H9 (cell line): Measurements from ENCODE around the gene TMEM134. TPM values are rescaled to one million over a fixed set of nuclear protein-coding genes. Genes with fewer than 3 reads are reported as not detected.

Experiments used
- DNase-seq: peaks from one replicate; pipeline ENCODE4 v3.0.0-alpha.2; 2017
- H2AFZ ChIP-seq: one replicate; pipeline ENCODE4 v1.6.1; 2013; ENCODE audit warnings: mild to moderate bottlenecking, low read length, control low read depth, moderate library complexity
- H2AK5ac ChIP-seq: 2 replicates; pipeline ENCODE4 v1.6.1; 2013; ENCODE audit warnings: low read length, control low read depth, mixed read lengths; ENCODE audit not compliant: insufficient read length
- H2BK120ac ChIP-seq: one replicate; pipeline ENCODE4 v1.6.1; 2013; ENCODE audit warnings: low read depth, mild to moderate bottlenecking, low read length, control low read depth, inconsistent platforms; ENCODE audit not compliant: poor library complexity, severe bottlenecking
- H2BK12ac ChIP-seq: 2 replicates; pipeline ENCODE4 v1.6.1; 2013; ENCODE audit warnings: low read length, control low read depth, mixed read lengths, low read depth; ENCODE audit not compliant: insufficient read length
- H2BK15ac ChIP-seq: 2 replicates; pipeline ENCODE4 v1.6.1; 2013; ENCODE audit warnings: low read depth, low read length, control low read depth
- H2BK20ac ChIP-seq: one replicate; pipeline ENCODE4 v1.6.1; 2013; ENCODE audit warnings: low read depth, mild to moderate bottlenecking, low read length, control low read depth, inconsistent platforms; ENCODE audit not compliant: poor library complexity, severe bottlenecking
- H2BK5ac ChIP-seq: 2 replicates; pipeline ENCODE4 v1.6.1; 2013; ENCODE audit warnings: low read length, control low read depth, mixed read lengths; ENCODE audit not compliant: insufficient read length
- H3K14ac ChIP-seq: 2 replicates; pipeline ENCODE4 v1.6.1; 2013; ENCODE audit warnings: low read length, control low read depth; ENCODE audit not compliant: insufficient read depth
- H3K18ac ChIP-seq: 2 replicates; pipeline ENCODE4 v1.6.1; 2013; ENCODE audit warnings: low read depth, mild to moderate bottlenecking, mixed read lengths, low read length, control low read depth; ENCODE audit not compliant: insufficient read length
- H3K23ac ChIP-seq: 2 replicates; pipeline ENCODE4 v1.6.1; 2013; ENCODE audit warnings: low read length, control low read depth, mixed read lengths, low read depth; ENCODE audit not compliant: insufficient read length
- H3K23me2 ChIP-seq: 2 replicates; pipeline ENCODE4 v1.6.1; 2013; ENCODE audit warnings: low read depth, mild to moderate bottlenecking, mixed read lengths, low read length, control low read depth; ENCODE audit not compliant: insufficient read length, poor library complexity, severe bottlenecking
- H3K27ac ChIP-seq: 2 replicates; pipeline ENCODE4 v1.5.1; 2013; ENCODE audit warnings: low read length, control low read depth, mixed read lengths, low read depth; ENCODE audit not compliant: insufficient read length
- H3K27me3 ChIP-seq: 2 replicates; pipeline ENCODE4 v1.6.1; 2013; ENCODE audit warnings: low read length, control low read depth, inconsistent platforms; ENCODE audit not compliant: insufficient read depth
- H3K4ac ChIP-seq: 2 replicates; pipeline ENCODE4 v1.6.1; 2013; ENCODE audit warnings: low read depth, mild to moderate bottlenecking, control low read depth, inconsistent platforms, low read length, moderate library complexity
- H3K4me1 ChIP-seq: 2 replicates; pipeline ENCODE4 v1.6.1; 2013; ENCODE audit warnings: low read length, control low read depth, inconsistent platforms; ENCODE audit not compliant: insufficient read depth
- H3K4me2 ChIP-seq: 2 replicates; pipeline ENCODE4 v1.6.1; 2013; ENCODE audit warnings: low read length, control low read depth, mixed read lengths; ENCODE audit not compliant: insufficient read length, insufficient read depth
- H3K56ac ChIP-seq: 2 replicates; pipeline ENCODE4 v1.6.1; 2013; ENCODE audit warnings: low read depth, mild to moderate bottlenecking, mixed read lengths, low read length, control low read depth; ENCODE audit not compliant: insufficient read length
- H3K79me1 ChIP-seq: 2 replicates; pipeline ENCODE4 v1.6.1; 2013; ENCODE audit warnings: low read depth, mild to moderate bottlenecking, moderate library complexity, low read length, control low read depth, inconsistent platforms; ENCODE audit not compliant: insufficient read depth, poor library complexity, severe bottlenecking
- H3K79me2 ChIP-seq: 2 replicates; pipeline ENCODE4 v1.6.1; 2013; ENCODE audit warnings: low read length, control low read depth, inconsistent platforms; ENCODE audit not compliant: insufficient read depth
- H3K9ac ChIP-seq: 2 replicates; pipeline ENCODE4 v1.6.1; 2013; ENCODE audit warnings: low read length, control low read depth, mixed read lengths; ENCODE audit not compliant: insufficient read length; ENCODE audit errors: extremely low read depth
- H3K9me3 ChIP-seq: one replicate; pipeline ENCODE4 v1.6.1; 2013; ENCODE audit warnings: low read depth, low read length, inconsistent platforms; ENCODE audit not compliant: control insufficient read depth
- H3T11ph ChIP-seq: one replicate; pipeline ENCODE4 v1.6.1; 2013; ENCODE audit warnings: mild to moderate bottlenecking, low read length, control low read depth, inconsistent platforms
- H4K20me1 ChIP-seq: one replicate; pipeline ENCODE4 v1.6.1; 2013; ENCODE audit not compliant: control insufficient read depth, insufficient read length, insufficient read depth
- H4K5ac ChIP-seq: 2 replicates; pipeline ENCODE4 v1.6.1; 2013; ENCODE audit warnings: low read depth, mild to moderate bottlenecking, mixed read lengths, low read length, control low read depth; ENCODE audit not compliant: insufficient read length
- H4K8ac ChIP-seq: replicated peaks from 2 replicates; pipeline ENCODE4 v1.6.1; 2013; ENCODE audit warnings: low read length, control low read depth, mixed read lengths, low read depth; ENCODE audit not compliant: insufficient read length
- H4K91ac ChIP-seq: 2 replicates; pipeline ENCODE4 v1.6.1; 2013; ENCODE audit warnings: low read depth, mild to moderate bottlenecking, moderate library complexity, mixed read lengths, low read length, control low read depth; ENCODE audit not compliant: insufficient read length
- H3K27ac Mint-ChIP-seq, 3 experiments: 2 replicates in 2 of 3; 3 replicates in 1 of 3; pipeline ENCODE4 v1.8.0; 2020 to 2021; ENCODE audit warnings: mixed read lengths in 3 of 3, mild to moderate bottlenecking in 1 of 3, moderate library complexity in 1 of 3
- H3K27me3 Mint-ChIP-seq: 2 replicates; pipeline ENCODE4 v1.8.0; 2021; ENCODE audit warnings: low read depth, mild to moderate bottlenecking, moderate library complexity, mixed read lengths
- H3K36me3 Mint-ChIP-seq, 3 experiments: 2 replicates in 2 of 3; 3 replicates in 1 of 3; pipeline ENCODE4 v1.8.0; 2020 to 2021; ENCODE audit warnings: low read depth in 3 of 3, mixed read lengths in 3 of 3; ENCODE audit not compliant: insufficient read depth in 1 of 3
- H3K4me1 Mint-ChIP-seq, 2 experiments: 2 replicates each; pipeline ENCODE4 v1.8.0; 2020; ENCODE audit warnings: mixed read lengths in 2 of 2
- H3K4me3 Mint-ChIP-seq, 2 experiments: 2 replicates in 1 of 2; 3 replicates in 1 of 2; pipeline ENCODE4 v1.8.0; 2020 to 2021; ENCODE audit warnings: mild to moderate bottlenecking in 2 of 2, mixed read lengths in 2 of 2, moderate library complexity in 1 of 2
- H3K9me3 Mint-ChIP-seq, 2 experiments: 2 replicates in 1 of 2; 3 replicates in 1 of 2; pipeline ENCODE4 v1.8.0; 2020; ENCODE audit warnings: mild to moderate bottlenecking in 2 of 2, mixed read lengths in 2 of 2, moderate library complexity in 1 of 2
- CTCF ChIP-seq: fragments of 200-600 bp; sonication (generic); conservative IDR thresholded peaks from 3 replicates; pipeline ENCODE4 v1.8.0; 2021; ENCODE audit warnings: antibody characterized with exemption, mild to moderate bottlenecking
- WGBS: extraction: QIAGEN DNeasy Blood & Tissue Kit; methylation state at CpG from one replicate; pipeline ENCODE4 v1.1.7; 2013; ENCODE audit warnings: missing lambda C conversion rate, low lambda C conversion rate, mixed read lengths; ENCODE audit not compliant: insufficient read length; ENCODE audit errors: extremely low coverage; 5-methylcytosine and 5-hydroxymethylcytosine counted together
- total RNA-seq: library from RNA; stranded (reverse); gene quantifications from 2 replicates; pipeline ENCODE4 v1.2.1, GENCODE V29; 2021

The TMEM134 gene
- total RNA-seq, 1 experiment from 2014 or later, result 53.6 TPM

- Mint-ChIP-seq H3K36me3 (peaks cover 4 to 36% (median 20%) of the 10 kb centered on the region in 3 experiments; a peak in 6 of 7 replicates), H3K4me1 (no peaks in the 10 kb centered on the region), H3K27me3 (no peaks in the 10 kb centered on the region), H3K27ac (no peak overlapping the region), H3K4me3 (no peak overlapping the region), H3K9me3 (no peaks in the 10 kb centered on the region)
- Histone ChIP-seq H2AK5ac (no peak overlapping the region), H3K23ac (no peak overlapping the region), H2BK12ac (no peak overlapping the region), H3K79me2 (no peaks in the 10 kb centered on the region), H2BK5ac (no peak overlapping the region), H4K8ac (no peak overlapping the region), H4K5ac (no peak overlapping the region), H3K27me3 (no peaks in the 10 kb centered on the region), H3K4me1 (no peaks in the 10 kb centered on the region), H2BK15ac (no peak overlapping the region), H3K4me2 (no peak overlapping the region), H4K91ac (no peak overlapping the region), H2BK120ac (no peak overlapping the region), H3K23me2 (no peaks in the 10 kb centered on the region), H3K14ac (no peak overlapping the region), H4K20me1 (no peaks in the 10 kb centered on the region), H3K79me1 (no peaks in the 10 kb centered on the region), H3T11ph (no peak overlapping the region), H3K9me3 (no peaks in the 10 kb centered on the region), H3K9ac (no peak overlapping the region), H3K4ac (no peak overlapping the region), H3K27ac (no peak overlapping the region), H3K18ac (no peak overlapping the region), H2AFZ (no peak overlapping the region), H2BK20ac (no peak overlapping the region), H3K56ac (no peak overlapping the region)
- no CpG with 5 or more reads among the region's 19 CpGs for WGBS
- DNase-seq, result no peak
- TF ChIP-seq CTCF, result no peak
Measured at GRCh38 chr11:67492069-67492727, 23.1 kb upstream of the TMEM134 start.
